ENCODE data around the gene PTPRD. TPM values are rescaled to one million over a fixed set of nuclear protein-coding genes. Genes with fewer than 3 reads are reported as not detected.

Gene PTPRD
- total RNA-seq, 1 donor = 0.52 TPM

DNA sequence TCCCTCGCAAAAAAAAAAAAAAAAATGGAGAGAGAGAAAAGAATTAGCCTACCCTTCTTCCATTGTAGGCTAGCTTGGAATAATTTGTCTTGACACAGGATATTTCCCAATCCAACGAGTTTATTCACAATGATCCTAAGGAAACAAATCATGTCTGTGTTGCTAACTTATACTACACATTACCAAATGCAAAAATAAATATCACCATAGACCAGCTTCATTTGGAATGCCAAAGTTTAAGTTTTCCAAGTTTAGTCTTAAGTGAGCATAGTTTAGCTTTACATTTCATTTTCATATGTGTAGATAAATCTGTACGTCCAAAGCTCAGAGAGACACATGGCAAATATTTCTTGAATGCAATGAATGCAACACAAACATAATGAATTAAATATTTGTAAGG is 1707.1 kb downstream of the PTPRD start:
- Histone ChIP-seq H3K4me3 (ENCODE audit: low read length) (no peak overlapping the region), H3K4me1 (ENCODE audit: insufficient read depth, low read length) (no peaks in the 10 kb centered on the region), H3K9me3 (ENCODE audit: low read depth, low read length) (no peaks in the 10 kb centered on the region), H3K27me3 (ENCODE audit: insufficient read depth, low read length) (no peaks in the 10 kb centered on the region)

- H3K9me3 ChIP-seq (ENCODE audit: low read depth, low read length) = no peaks in the 10 kb centered on the region
- no peak overlapping the region for H3K4me3 ChIP-seq (ENCODE audit: low read length)
- H3K27me3 ChIP-seq (ENCODE audit: insufficient read depth, low read length) = no peaks in the 10 kb centered on the region
- no peaks in the 10 kb centered on the region for H3K4me1 ChIP-seq (ENCODE audit: insufficient read depth, low read length)
These were observed 1707.9 kb downstream of the PTPRD start for GRCh38 chr9:8904771-8905515.

DNA sequence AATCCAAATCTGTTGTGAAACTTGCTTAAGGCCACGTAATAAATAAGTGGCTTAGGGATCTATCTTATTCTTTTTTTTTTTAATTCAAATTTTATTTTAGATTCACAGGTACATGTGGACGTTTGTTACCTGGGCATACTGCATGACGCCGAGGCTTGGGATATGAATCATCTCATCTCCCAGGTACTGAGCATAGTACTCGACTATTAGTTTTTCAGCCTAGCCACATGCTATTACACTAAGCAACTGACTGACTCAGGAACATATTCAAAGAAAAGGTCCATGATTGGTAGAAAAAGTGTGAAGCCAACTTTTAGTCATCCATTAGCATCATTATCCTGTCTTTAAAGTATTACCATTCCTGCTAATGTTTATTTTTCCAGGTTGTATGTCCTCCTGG is 1709.7 kb downstream of the PTPRD start:
- no peaks in the 10 kb centered on the region for H3K9me3 ChIP-seq (ENCODE audit: low read depth, low read length)

DNA sequence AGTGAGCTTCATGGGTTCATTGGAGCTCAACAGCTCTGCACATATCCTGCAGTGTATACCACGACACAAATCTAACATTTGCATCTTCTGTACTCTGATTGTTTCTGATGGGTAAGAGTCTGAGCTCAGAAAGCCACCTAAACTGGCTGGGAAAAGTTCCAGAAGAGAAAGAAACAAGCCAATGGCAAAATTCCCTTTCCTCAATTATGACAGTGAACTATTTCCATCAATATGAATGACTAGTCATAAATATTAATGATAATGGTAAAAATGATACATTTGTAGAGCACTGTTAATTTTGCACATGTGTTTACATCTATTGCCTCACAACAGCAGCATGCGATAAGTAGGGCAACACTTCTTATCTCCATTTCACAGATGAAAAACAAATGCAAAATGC is 1711.7 kb downstream of the PTPRD start:
- no peaks in the 10 kb centered on the region for H3K9me3 ChIP-seq (ENCODE audit: low read depth, low read length)
- no peaks in the 10 kb centered on the region for H3K4me1 ChIP-seq (ENCODE audit: insufficient read depth, low read length)
- no peaks in the 10 kb centered on the region for H3K27me3 ChIP-seq (ENCODE audit: insufficient read depth, low read length)
- H3K4me3 ChIP-seq (ENCODE audit: low read length) = no peak overlapping the region

More for the DNA sequence above, 1709.7 kb downstream of the PTPRD start:
- Histone ChIP-seq H3K27me3 (ENCODE audit: insufficient read depth, low read length) (no peaks in the 10 kb centered on the region), H3K4me1 (ENCODE audit: insufficient read depth, low read length) (no peaks in the 10 kb centered on the region), H3K4me3 (ENCODE audit: low read length) (no peak overlapping the region)

DNA sequence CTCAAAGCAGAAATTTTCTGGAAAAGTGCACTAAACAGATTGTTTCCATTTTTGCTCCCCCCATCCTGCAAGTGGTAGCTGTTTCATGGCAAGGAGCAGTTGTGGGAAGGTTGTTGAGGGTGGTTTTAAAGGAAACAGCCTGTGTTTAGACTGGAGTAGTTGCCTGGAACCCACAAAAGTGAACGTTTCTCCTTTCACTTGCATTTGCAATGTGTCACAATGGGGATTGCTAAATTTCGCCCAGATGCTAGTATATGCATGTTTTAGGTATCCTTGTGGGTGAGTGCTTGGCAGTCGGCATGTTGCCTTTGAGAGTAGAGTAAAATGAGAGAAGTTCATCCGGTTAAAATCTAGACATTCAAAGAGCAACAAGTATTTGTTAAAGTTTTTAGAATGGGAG is 1713.3 kb downstream of the PTPRD start:
- H3K4me3 ChIP-seq (ENCODE audit: low read length) = no peak overlapping the region
- H3K9me3 ChIP-seq (ENCODE audit: low read depth, low read length) = no peaks in the 10 kb centered on the region
- H3K27me3 ChIP-seq (ENCODE audit: insufficient read depth, low read length) = no peaks in the 10 kb centered on the region
- no peaks in the 10 kb centered on the region for H3K4me1 ChIP-seq (ENCODE audit: insufficient read depth, low read length)

DNA sequence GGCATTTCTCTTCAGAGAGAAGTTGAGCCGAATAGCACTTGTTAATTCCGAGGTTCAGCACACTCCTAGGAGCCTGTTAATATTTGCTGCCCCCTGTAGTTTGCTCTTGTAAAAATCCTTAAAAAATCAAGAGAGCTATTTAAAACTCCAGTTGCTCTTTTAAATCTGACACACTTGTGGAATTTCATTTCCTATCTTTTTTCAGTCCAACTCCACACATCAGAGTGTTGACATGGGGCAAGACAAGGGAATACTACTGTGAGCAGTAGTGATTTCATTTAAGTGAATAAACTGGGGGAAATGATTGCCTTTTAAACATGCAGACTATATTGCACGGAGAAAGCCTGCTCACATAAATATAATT is 1717.0 kb downstream of the PTPRD start:
- Histone ChIP-seq H3K9me3 (ENCODE audit: low read depth, low read length) (no peaks in the 10 kb centered on the region), H3K27me3 (ENCODE audit: insufficient read depth, low read length) (no peaks in the 10 kb centered on the region), H3K4me1 (ENCODE audit: insufficient read depth, low read length) (no peaks in the 10 kb centered on the region), H3K4me3 (ENCODE audit: low read length) (no peak overlapping the region)

DNA sequence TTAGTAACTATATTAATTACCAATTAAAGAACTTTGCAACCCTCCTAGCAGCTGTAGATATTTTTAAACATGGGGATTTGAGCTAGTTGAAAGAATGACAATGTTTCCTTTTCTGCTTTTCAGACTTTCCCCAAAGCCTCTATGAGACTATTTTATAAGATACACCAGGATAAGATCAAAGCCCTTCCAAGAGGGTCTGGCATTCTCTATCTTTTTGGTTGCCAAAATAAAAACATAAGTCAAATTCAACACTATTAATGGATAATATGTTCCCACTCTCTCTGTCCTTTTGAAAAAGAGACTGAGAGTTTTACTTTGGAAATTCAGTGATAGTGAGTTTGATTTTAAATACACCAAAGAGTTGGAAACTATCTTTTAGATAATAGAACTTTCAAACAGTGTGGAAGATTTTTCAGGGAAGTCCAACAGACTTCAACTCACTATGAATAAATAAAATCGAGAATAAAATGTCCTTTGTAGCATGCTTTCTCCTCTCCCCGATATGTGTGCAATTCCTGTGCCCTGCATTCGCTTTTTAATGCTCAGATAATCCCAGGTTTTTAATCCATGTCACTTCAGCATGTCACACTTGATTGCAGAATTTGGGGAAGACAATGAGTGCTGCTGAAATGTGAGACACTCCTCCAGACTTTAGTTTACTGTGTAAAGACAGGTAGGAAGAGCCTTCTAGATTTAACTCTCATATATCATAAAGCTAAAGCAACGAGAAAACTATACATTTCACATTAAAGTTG is 1717.5 kb downstream of the PTPRD start:
- Histone ChIP-seq H3K4me3 (ENCODE audit: low read length) (no peak overlapping the region), H3K27me3 (ENCODE audit: insufficient read depth, low read length) (no peaks in the 10 kb centered on the region), H3K4me1 (ENCODE audit: insufficient read depth, low read length) (no peaks in the 10 kb centered on the region), H3K9me3 (ENCODE audit: low read depth, low read length) (no peaks in the 10 kb centered on the region)

GRCh38 chr9:8890695-8891094 is 1722.1 kb downstream of the PTPRD start:
- Histone ChIP-seq H3K27me3 (ENCODE audit: insufficient read depth, low read length) (no peaks in the 10 kb centered on the region), H3K4me3 (ENCODE audit: low read length) (no peak overlapping the region), H3K4me1 (ENCODE audit: insufficient read depth, low read length) (no peaks in the 10 kb centered on the region), H3K9me3 (ENCODE audit: low read depth, low read length) (peaks cover 4% of the 10 kb centered on the region)

- Histone ChIP-seq H3K4me3 (ENCODE audit: low read length) (no peak overlapping the region), H3K9me3 (ENCODE audit: low read depth, low read length) (peaks cover 4% of the 10 kb centered on the region), H3K27me3 (ENCODE audit: insufficient read depth, low read length) (no peaks in the 10 kb centered on the region), H3K4me1 (ENCODE audit: insufficient read depth, low read length) (no peaks in the 10 kb centered on the region)
These were observed 1723.7 kb downstream of the PTPRD start for GRCh38 chr9:8889100-8889499.

DNA sequence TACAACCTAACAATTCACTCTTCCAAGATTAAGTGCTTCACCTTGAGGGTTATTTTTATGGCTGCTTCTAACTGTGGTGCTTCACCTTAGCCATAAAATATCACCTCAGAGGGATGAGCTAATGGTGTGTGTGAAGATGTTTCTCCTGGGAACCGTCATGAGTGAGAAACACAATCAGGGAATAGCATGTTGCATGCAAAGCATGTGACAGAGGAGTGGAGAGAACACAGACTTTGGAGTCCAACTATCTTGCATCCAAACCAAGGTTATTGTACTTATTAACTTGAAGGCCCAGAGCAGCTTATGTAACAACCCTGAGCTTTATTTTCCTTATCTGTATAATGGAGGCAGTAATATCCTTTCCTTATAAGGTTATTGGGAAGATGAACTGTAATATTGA is 1724.2 kb downstream of the PTPRD start:
- no peaks in the 10 kb centered on the region for H3K4me1 ChIP-seq (ENCODE audit: insufficient read depth, low read length)
- H3K27me3 ChIP-seq (ENCODE audit: insufficient read depth, low read length) = no peaks in the 10 kb centered on the region
- H3K9me3 ChIP-seq (ENCODE audit: low read depth, low read length) = peaks cover 4% of the 10 kb centered on the region
- H3K4me3 ChIP-seq (ENCODE audit: low read length) = no peak overlapping the region

- Histone ChIP-seq H3K9me3 (ENCODE audit: low read depth, low read length) (peaks cover 4% of the 10 kb centered on the region), H3K4me3 (ENCODE audit: low read length) (no peak overlapping the region), H3K4me1 (ENCODE audit: insufficient read depth, low read length) (no peaks in the 10 kb centered on the region), H3K27me3 (ENCODE audit: insufficient read depth, low read length) (no peaks in the 10 kb centered on the region)
These were observed 1725.4 kb downstream of the PTPRD start for GRCh38 chr9:8887369-8887768.

DNA sequence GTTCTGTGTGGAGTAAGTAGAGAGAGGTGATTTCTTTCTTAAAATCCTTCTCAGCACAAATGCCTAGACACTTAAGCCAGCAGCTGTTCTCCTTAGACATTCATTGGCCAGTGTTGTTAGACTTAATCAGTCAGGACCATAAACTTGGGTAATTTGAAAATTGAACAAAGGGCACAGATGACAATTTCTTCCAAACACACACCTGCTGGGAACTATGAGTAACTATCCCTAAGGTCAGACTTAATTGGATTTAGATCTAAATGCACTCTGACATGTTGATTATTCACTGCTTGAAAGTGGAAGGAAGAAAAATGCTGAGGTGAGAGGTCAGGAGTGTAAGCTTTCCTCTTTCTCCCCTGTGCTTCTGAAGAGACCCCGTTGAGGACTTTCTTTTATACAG is 1729.5 kb downstream of the PTPRD start:
- no peaks in the 10 kb centered on the region for H3K9me3 ChIP-seq (ENCODE audit: low read depth, low read length)
- no peak overlapping the region for H3K4me3 ChIP-seq (ENCODE audit: low read length)
- no peaks in the 10 kb centered on the region for H3K27me3 ChIP-seq (ENCODE audit: insufficient read depth, low read length)
- H3K4me1 ChIP-seq (ENCODE audit: insufficient read depth, low read length) = no peaks in the 10 kb centered on the region

DNA sequence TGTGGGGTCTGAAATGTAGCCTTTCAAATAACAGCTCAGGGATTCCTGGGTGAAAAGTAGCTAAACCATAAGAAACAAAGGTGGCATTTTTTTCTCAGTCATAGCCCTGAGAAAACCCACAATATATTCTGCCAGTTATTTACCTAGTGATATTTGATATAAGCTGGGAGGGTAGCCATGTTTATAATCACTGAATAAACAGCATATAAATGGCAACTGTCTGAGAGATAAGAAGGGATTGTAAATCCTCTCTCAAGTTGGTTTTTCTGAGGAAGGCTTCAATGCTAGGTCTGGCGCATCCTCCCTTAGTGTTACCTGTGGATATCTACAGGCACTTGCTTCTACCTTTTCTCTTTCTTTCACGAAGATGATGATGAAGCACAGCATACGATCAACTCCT is 1732.7 kb downstream of the PTPRD start:
- H3K27me3 ChIP-seq (ENCODE audit: insufficient read depth, low read length) = no peaks in the 10 kb centered on the region
- no peak overlapping the region for H3K4me3 ChIP-seq (ENCODE audit: low read length)
- H3K9me3 ChIP-seq (ENCODE audit: low read depth, low read length) = no peaks in the 10 kb centered on the region
- H3K4me1 ChIP-seq (ENCODE audit: insufficient read depth, low read length) = no peaks in the 10 kb centered on the region

GRCh38 chr9:8879284-8879683 is 1733.5 kb downstream of the PTPRD start:
- Histone ChIP-seq H3K4me3 (ENCODE audit: low read length) (no peak overlapping the region), H3K27me3 (ENCODE audit: insufficient read depth, low read length) (no peaks in the 10 kb centered on the region), H3K4me1 (ENCODE audit: insufficient read depth, low read length) (no peaks in the 10 kb centered on the region), H3K9me3 (ENCODE audit: low read depth, low read length) (no peaks in the 10 kb centered on the region)

- Histone ChIP-seq H3K4me1 (ENCODE audit: insufficient read depth, low read length) (no peaks in the 10 kb centered on the region), H3K9me3 (ENCODE audit: low read depth, low read length) (no peaks in the 10 kb centered on the region), H3K4me3 (ENCODE audit: low read length) (no peak overlapping the region), H3K27me3 (ENCODE audit: insufficient read depth, low read length) (no peaks in the 10 kb centered on the region)
These were observed 1734.9 kb downstream of the PTPRD start for GRCh38 chr9:8877753-8878494.
